ENCODE data around the gene HCN2.
A peak's percentile ranks its signal among the peaks of the same experiment; 100 is the strongest.

The HCN2 gene

GRCh38 chr19:585551-586110 lies 4.0 kb upstream of the HCN2 start:
- TF ChIP-seq, protein P1, sequence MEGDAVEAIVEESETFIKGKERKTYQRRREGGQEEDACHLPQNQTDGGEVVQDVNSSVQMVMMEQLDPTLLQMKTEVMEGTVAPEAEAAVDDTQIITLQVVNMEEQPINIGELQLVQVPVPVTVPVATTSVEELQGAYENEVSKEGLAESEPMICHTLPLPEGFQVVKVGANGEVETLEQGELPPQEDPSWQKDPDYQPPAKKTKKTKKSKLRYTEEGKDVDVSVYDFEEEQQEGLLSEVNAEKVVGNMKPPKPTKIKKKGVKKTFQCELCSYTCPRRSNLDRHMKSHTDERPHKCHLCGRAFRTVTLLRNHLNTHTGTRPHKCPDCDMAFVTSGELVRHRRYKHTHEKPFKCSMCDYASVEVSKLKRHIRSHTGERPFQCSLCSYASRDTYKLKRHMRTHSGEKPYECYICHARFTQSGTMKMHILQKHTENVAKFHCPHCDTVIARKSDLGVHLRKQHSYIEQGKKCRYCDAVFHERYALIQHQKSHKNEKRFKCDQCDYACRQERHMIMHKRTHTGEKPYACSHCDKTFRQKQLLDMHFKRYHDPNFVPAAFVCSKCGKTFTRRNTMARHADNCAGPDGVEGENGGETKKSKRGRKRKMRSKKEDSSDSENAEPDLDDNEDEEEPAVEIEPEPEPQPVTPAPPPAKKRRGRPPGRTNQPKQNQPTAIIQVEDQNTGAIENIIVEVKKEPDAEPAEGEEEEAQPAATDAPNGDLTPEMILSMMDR (conservative IDR thresholded peaks at IDR 0.05; ENCODE audit: control insufficient read depth, insufficient read depth, low read depth, low read length), result no peak
- no peak for DNase-seq (ENCODE audit: low read depth)
- no peak overlapping the region for H3K4me3 ChIP-seq (ENCODE audit: control insufficient read depth, low read depth, low read length)

- peak; percentile 69 for DNase-seq (ENCODE audit: low read depth)
- no peak overlapping the region for H3K4me3 ChIP-seq (ENCODE audit: control insufficient read depth, low read depth, low read length)
- TF ChIP-seq, protein P1 (conservative IDR thresholded peaks at IDR 0.05; ENCODE audit: control insufficient read depth, insufficient read depth, low read depth, low read length), result peak; percentile 54
These were observed 1.5 kb upstream of the HCN2 start for GRCh38 chr19:588093-588740.

GRCh38 chr19:588741-589692 lies 664 bp upstream of the HCN2 start:
- DNase-seq (ENCODE audit: low read depth), result no peak
- H3K4me3 ChIP-seq (ENCODE audit: control insufficient read depth, low read depth, low read length), result no peak overlapping the region
- TF ChIP-seq, protein P1 (conservative IDR thresholded peaks at IDR 0.05; ENCODE audit: control insufficient read depth, insufficient read depth, low read depth, low read length), result no peak

DNA sequence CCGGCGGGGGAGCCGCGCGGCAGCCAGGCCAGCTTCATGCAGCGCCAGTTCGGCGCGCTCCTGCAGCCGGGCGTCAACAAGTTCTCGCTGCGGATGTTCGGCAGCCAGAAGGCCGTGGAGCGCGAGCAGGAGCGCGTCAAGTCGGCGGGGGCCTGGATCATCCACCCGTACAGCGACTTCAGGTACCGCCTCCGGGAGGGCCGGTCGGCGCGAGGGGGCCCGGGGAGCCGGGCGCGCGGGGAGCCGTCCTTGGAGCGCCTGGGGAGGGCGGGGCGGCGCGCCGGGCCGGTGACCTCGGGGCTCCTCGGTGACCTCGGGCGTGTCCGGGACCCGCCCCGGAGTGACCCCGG lies 690 bp downstream of the HCN2 start:
- TF ChIP-seq, protein P1 (conservative IDR thresholded peaks at IDR 0.05; ENCODE audit: control insufficient read depth, insufficient read depth, low read depth, low read length), result no peak
- no peak overlapping the region for H3K4me3 ChIP-seq (ENCODE audit: control insufficient read depth, low read depth, low read length)

DNA sequence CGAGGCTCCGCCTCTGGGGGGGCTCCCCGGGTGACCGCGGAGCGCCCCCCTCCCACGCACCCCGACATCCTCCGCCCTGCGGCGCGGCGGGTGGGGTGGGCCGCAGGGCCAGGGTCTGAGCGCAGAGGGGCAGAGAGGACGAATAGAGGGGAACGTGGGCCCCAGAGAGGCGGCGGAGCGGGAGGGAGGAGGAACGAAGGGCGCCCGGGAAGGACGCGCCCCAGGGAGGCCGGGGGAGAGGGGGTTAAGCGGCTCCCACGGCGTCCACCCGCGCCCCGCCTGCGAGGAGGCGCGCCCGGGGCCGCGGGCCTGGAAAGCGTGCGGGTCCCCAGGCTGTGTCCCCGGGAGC lies 1.0 kb downstream of the HCN2 start:
- no peak overlapping the region for H3K4me3 ChIP-seq (ENCODE audit: control insufficient read depth, low read depth, low read length)
- no peak for DNase-seq (ENCODE audit: low read depth)
- TF ChIP-seq, protein P1 (conservative IDR thresholded peaks at IDR 0.05; ENCODE audit: control insufficient read depth, insufficient read depth, low read depth, low read length), result no peak

More for the DNA sequence above, 690 bp downstream of the HCN2 start:
- DNase-seq (ENCODE audit: low read depth), result peak; percentile 21

- TF ChIP-seq, protein P1 (conservative IDR thresholded peaks at IDR 0.05; ENCODE audit: control insufficient read depth, insufficient read depth, low read depth, low read length), result no peak
- H3K4me3 ChIP-seq (ENCODE audit: control insufficient read depth, low read depth, low read length), result no peak overlapping the region
- DNase-seq (ENCODE audit: low read depth), result no peak
These were observed 1.6 kb downstream of the HCN2 start for GRCh38 chr19:591099-591958.
